Upper lobe of left lung (tissue), 6 donors: ENCODE measurements around the gene WDR48. TPM values are rescaled to one million over a fixed set of nuclear protein-coding genes. Genes with fewer than 3 reads are reported as not detected.

ENCODE experiments used
- ATAC-seq, 2 donors: fragments of 200-7000 bp; cut with Tn5 transposase; one replicate each; pipeline ENCODE4 v1.9.1; 2022; ENCODE audit warnings: mild to moderate bottlenecking in 2 of 2, moderate library complexity in 2 of 2; ENCODE audit not compliant: low FRiP score in 2 of 2
- DNase-seq, 2 donors: peaks; one replicate each; pipeline ENCODE4 v3.0.0-alpha.2; 2019 to 2020
- H3K27ac ChIP-seq, 4 donors: fragments of 200-600 bp; sonication (generic); one replicate each; pipeline ENCODE4 v1.5.1; 2016 to 2019
- H3K27me3 ChIP-seq, 4 donors: fragments of 200-600 bp; sonication (generic); one replicate each; pipeline ENCODE4 v1.5.1; 2017 to 2019
- H3K36me3 ChIP-seq, 4 donors: fragments of 200-600 bp; sonication (generic); one replicate each; pipeline ENCODE4 v1.5.1; 2016 to 2019
- H3K4me1 ChIP-seq, 4 donors: fragments of 200-600 bp; sonication (generic); one replicate each; pipeline ENCODE4 v1.5.1; 2018 to 2019
- H3K4me3 ChIP-seq, 4 donors: fragments of 200-600 bp; sonication (generic); one replicate each; pipeline ENCODE4 v1.5.1; 2017 to 2019; ENCODE audit warnings: mild to moderate bottlenecking in 2 of 4, moderate library complexity in 1 of 4
- H3K9me3 ChIP-seq, 4 donors: fragments of 200-600 bp; sonication (generic); one replicate each; pipeline ENCODE4 v1.5.1; 2018 to 2019
- CTCF ChIP-seq, 6 experiments: fragments of 450-650 bp in 4 of 6; fragments of 200-600 bp in 2 of 6; sonication (generic) in 2 of 6; IDR thresholded peaks; one replicate each; pipeline ENCODE4 v1.5.1; 2016 to 2019; ENCODE audit warnings: antibody characterized with exemption in 6 of 6
- EP300 ChIP-seq, 4 donors: sonication (generic); formaldehyde crosslinking; IDR thresholded peaks; one replicate each; pipeline ENCODE4 v1.5.1; 2017; ENCODE audit warnings: antibody characterized with exemption in 4 of 4, control low read depth in 2 of 4
- POLR2A ChIP-seq, 4 donors: fragments of 450-650 bp; IDR thresholded peaks; one replicate each; pipeline ENCODE4 v1.5.1; 2016 to 2017; ENCODE audit warnings: antibody characterized with exemption in 4 of 4, mild to moderate bottlenecking in 2 of 4
- POLR2AphosphoS5 ChIP-seq, 2 donors: sonication (generic); formaldehyde crosslinking; IDR thresholded peaks; one replicate each; pipeline ENCODE4 v1.5.1; 2017; ENCODE audit warnings: antibody characterized with exemption in 2 of 2
- WGBS, 2 donors: methylation state at CpG; one replicate each; pipeline ENCODE4 v1.1.5; 2017 to 2018; 5-methylcytosine and 5-hydroxymethylcytosine counted together
- total RNA-seq, 6 donors: library from RNA; depleted of rRNA in 4 of 6; stranded (reverse); fragments of >200 nt in 4 of 6; gene quantifications; one replicate each; pipeline versions ENCODE4 v1.1.0 to v1.2.1, GENCODE V29; 2016 to 2021
- donor health status: DM: no; HTN: no; CAD: no; lungs with moderate emphysema.
- donor health status: DM: no; HTN: yes; CAD: no; lungs with severe emphysema.

WDR48 gene
- total RNA-seq, 6 donors from 2014 or later = 9.7 to 30.2 (median 25.5) TPM

GRCh38 chr3:39013921-39014509 is 37.8 kb upstream of the WDR48 start:
- H3K27ac ChIP-seq = no peak overlapping the region
- no peak for DNase-seq
- ATAC-seq = no peak
- TF ChIP-seq POLR2AphosphoS5 (IDR thresholded peaks at IDR 0.05) (no peak), CTCF (IDR thresholded peaks at IDR 0.05) (no peak), EP300 (IDR thresholded peaks at IDR 0.05) (no peak), POLR2A (IDR thresholded peaks at IDR 0.05) (no peak)
- no peaks in the 10 kb centered on the region for H3K4me1 ChIP-seq
- WGBS, 2 donors = 65 to 66% methylated on average over 4 of the region's 4 CpGs
- no peaks in the 10 kb centered on the region for H3K27me3 ChIP-seq
- H3K36me3 ChIP-seq = no peaks in the 10 kb centered on the region
- no peak overlapping the region for H3K4me3 ChIP-seq
- H3K9me3 ChIP-seq = no peaks in the 10 kb centered on the region

- WGBS, 2 donors = 85 to 86% methylated on average over 3 of the region's 3 CpGs
Observed at GRCh38 chr3:39015418-39015817, 36.4 kb upstream of the WDR48 start.

GRCh38 chr3:39019299-39019698 is 32.5 kb upstream of the WDR48 start:
- Histone ChIP-seq H3K27ac (no peak overlapping the region), H3K27me3 (no peaks in the 10 kb centered on the region), H3K4me3 (no peak overlapping the region), H3K4me1 (no peaks in the 10 kb centered on the region), H3K9me3 (no peaks in the 10 kb centered on the region), H3K36me3 (no peaks in the 10 kb centered on the region)
- TF ChIP-seq EP300 (IDR thresholded peaks at IDR 0.05) = no peak
- no peak for TF ChIP-seq POLR2A (IDR thresholded peaks at IDR 0.05)
- no peak for TF ChIP-seq CTCF (IDR thresholded peaks at IDR 0.05)
- no peak for TF ChIP-seq POLR2AphosphoS5 (IDR thresholded peaks at IDR 0.05)
- DNase-seq (no peak), ATAC-seq (no peak)
- WGBS, 2 donors = 88 to 92% methylated on average over 2 of the region's 2 CpGs

More at GRCh38 chr3:39015418-39015817, 36.4 kb upstream of the WDR48 start:
- DNase-seq = no peak
- Histone ChIP-seq H3K27me3 (no peaks in the 10 kb centered on the region), H3K36me3 (no peaks in the 10 kb centered on the region), H3K27ac (no peak overlapping the region), H3K4me1 (no peaks in the 10 kb centered on the region), H3K9me3 (no peaks in the 10 kb centered on the region), H3K4me3 (no peak overlapping the region)
- TF ChIP-seq POLR2A (IDR thresholded peaks at IDR 0.05) = no peak
- no peak for TF ChIP-seq EP300 (IDR thresholded peaks at IDR 0.05)
- no peak for TF ChIP-seq POLR2AphosphoS5 (IDR thresholded peaks at IDR 0.05)
- no peak for TF ChIP-seq CTCF (IDR thresholded peaks at IDR 0.05)
- ATAC-seq = no peak

GRCh38 chr3:39021029-39021428 is 30.8 kb upstream of the WDR48 start:
- TF ChIP-seq CTCF (IDR thresholded peaks at IDR 0.05) (no peak), EP300 (IDR thresholded peaks at IDR 0.05) (no peak), POLR2A (IDR thresholded peaks at IDR 0.05) (no peak), POLR2AphosphoS5 (IDR thresholded peaks at IDR 0.05) (no peak)
- Histone ChIP-seq H3K27ac (no peak overlapping the region), H3K4me1 (no peaks in the 10 kb centered on the region), H3K4me3 (no peak overlapping the region), H3K27me3 (no peaks in the 10 kb centered on the region), H3K36me3 (no peaks in the 10 kb centered on the region), H3K9me3 (no peaks in the 10 kb centered on the region)
- ATAC-seq (no peak), DNase-seq (no peak)
- WGBS, 2 donors = 70 to 82% methylated on average over 1 of the region's 1 CpG
